ENCODE measurements around the gene SUV39H2.
"Not testable (repeated sequence)": the region's sequence is repeated elsewhere in the genome, so short reads cannot be mapped to it uniquely, and the experiment has no call there.

The SUV39H2 gene, protein sequence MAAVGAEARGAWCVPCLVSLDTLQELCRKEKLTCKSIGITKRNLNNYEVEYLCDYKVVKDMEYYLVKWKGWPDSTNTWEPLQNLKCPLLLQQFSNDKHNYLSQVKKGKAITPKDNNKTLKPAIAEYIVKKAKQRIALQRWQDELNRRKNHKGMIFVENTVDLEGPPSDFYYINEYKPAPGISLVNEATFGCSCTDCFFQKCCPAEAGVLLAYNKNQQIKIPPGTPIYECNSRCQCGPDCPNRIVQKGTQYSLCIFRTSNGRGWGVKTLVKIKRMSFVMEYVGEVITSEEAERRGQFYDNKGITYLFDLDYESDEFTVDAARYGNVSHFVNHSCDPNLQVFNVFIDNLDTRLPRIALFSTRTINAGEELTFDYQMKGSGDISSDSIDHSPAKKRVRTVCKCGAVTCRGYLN

GRCh38 chr10:14878266-14879123, at the start of gene SUV39H2:
Gene SUV39H2 (plus strand): TSS chr10:14878866. CDS start chr10:14878889, 23 bp downstream.
- DNase-seq, result peak; percentile 30

DNA sequence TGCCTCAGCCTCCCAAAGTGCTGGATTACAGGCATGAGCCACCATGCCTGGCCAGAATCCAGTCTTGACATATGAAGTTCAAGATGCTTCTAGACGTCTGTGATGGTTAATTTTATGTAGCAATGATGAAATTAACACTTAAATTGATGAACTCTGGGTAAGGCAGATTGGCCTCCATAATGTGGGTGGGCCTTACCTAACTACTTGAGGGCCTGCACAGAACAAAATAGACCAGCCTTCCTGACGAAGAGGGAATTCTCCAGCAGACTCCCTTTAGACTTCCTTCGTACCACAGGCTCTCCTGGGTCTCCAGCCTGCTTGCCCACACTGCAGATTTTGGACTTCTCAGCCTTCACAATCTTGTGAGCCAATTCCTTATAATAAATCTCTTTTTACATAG, 45.6 kb upstream of the SUV39H2 start:
- no peak for DNase-seq

GRCh38 chr10:14836208-14836607, 42.5 kb upstream of the SUV39H2 start:
- no peak for DNase-seq

GRCh38 chr10:14837003-14837756, 41.5 kb upstream of the SUV39H2 start:
- no peak for DNase-seq

- peak; percentile 90 for DNase-seq
Observed at GRCh38 chr10:14837757-14838581, 40.7 kb upstream of the SUV39H2 start, which contains the start of the genes CDNF, HSPA14 and MSANTD7. Gene CDNF (minus strand): TSS chr10:14838037. CDS start chr10:14837946, 91 bp downstream. Gene HSPA14 (plus strand): TSS chr10:14838306. CDS start chr10:14838403, 97 bp downstream. Gene MSANTD7 (plus strand): TSS chr10:14838306. CDS start chr10:14842285, 3,979 bp downstream.

GRCh38 chr10:14838582-14839304, 39.9 kb upstream of the SUV39H2 start:
- no peak for DNase-seq

GRCh38 chr10:14839305-14839695, 39.4 kb upstream of the SUV39H2 start:
- no peak for DNase-seq

DNA sequence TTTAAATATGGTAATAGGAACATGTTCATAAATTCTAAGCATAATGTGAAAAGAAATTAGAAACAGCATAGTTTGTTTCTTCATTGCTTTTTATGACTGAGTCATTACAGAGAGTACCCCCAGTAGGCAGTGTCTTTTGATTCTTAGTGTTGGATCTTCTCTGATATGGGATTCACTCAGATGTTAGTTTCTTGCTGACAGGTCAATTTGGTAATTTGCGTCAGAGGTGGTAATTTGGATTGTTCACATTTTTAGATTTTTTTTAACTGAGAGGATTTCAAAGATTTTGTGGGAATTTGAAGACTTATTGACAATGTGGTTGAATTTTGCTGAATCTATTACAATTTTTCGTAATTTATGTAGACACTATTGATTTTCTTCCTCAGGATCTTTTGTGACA, 38.5 kb upstream of the SUV39H2 start:
- no peak for DNase-seq

GRCh38 chr10:14843327-14843988, 35.2 kb upstream of the SUV39H2 start:
- DNase-seq, result no peak

DNA sequence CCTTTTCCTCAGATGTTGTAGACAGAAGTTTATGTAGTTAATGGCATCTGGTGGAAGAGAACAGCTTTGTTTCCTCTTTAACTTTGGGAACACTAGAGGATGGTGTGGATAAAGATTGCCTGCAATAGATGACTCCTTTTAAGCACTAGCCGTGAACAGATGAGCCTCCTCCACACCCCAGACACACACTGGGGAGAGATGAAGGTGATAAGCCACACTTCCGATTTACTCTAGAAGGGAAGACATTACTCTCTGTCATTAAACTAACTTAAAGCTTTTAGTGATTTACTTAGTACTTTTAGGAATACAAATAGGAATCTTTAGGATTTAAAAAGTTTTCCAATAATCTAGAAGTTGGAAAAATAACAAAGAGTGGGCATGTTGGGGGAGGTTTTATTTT, 33.7 kb upstream of the SUV39H2 start:
- no peak for DNase-seq

DNA sequence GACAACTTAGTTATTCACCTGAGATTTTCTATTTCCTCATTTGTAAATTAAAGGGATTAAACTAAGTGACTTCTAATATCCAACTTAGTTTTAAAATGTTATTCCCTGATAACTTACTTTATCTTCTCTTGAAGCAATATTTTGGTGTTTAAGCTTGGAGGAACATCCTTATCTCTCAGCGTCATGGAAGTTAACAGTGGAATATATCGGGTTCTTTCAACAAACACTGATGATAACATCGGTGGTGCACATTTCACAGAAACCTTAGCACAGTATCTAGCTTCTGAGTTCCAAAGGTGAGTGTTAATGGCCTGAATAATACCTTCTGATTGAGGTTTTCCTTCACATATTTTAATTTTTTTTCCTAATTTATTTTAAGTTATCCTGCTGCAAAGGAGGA, 26.4 kb upstream of the SUV39H2 start:
- no peak for DNase-seq

GRCh38 chr10:14855453-14855852, 23.2 kb upstream of the SUV39H2 start:
- no peak for DNase-seq

- no peak for DNase-seq
Observed at GRCh38 chr10:14858338-14858960, 20.2 kb upstream of the SUV39H2 start.

DNA sequence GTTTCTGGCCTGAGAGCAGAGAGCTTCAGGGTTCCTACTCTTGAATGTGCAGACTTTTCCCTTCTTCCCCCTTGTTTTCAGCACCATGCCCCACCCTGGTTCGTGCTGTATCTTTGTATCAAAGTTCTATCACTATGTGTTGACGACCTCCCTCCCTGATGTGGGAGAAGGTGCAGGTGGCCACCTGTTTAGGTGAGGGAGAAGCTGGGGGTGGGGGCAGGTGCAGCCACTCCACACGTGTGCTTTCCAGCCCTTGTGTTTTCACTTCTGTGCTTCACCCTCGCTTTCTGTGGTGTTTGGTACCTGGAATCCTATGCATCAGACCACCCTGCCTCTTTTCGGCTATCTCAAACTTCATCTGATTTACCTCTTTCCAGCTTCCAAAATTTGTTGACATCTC, 19.6 kb upstream of the SUV39H2 start:
- DNase-seq, result no peak

GRCh38 chr10:14859775-14860174, 18.9 kb upstream of the SUV39H2 start:
- DNase-seq, result no peak

DNA sequence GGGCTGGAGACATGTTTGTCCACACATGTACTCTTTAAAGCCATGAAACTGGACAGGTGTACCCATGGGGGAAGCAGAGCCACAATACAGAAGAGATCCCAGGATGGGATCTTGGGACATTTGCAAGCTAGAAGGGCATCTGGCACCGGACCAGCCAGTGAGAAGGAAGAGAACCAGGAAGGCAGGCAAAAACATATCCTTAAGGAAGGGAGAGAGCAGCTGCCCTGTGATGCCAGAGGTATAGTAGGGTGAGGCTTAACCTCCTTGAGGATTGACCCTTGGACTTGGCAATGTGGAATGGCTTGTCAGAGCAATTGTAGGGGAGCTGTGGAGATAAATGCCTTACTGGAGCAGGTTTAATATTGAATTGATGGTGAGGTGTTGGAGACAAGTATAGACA, 17.9 kb upstream of the SUV39H2 start:
- no peak for DNase-seq

GRCh38 chr10:14864466-14864865, 14.2 kb upstream of the SUV39H2 start:
- not testable (repeated sequence) for DNase-seq

- DNase-seq, result not testable (repeated sequence)
Observed at GRCh38 chr10:14864871-14865270, 13.8 kb upstream of the SUV39H2 start.

GRCh38 chr10:14873090-14873760, 5.4 kb upstream of the SUV39H2 start:
- no peak for DNase-seq

DNA sequence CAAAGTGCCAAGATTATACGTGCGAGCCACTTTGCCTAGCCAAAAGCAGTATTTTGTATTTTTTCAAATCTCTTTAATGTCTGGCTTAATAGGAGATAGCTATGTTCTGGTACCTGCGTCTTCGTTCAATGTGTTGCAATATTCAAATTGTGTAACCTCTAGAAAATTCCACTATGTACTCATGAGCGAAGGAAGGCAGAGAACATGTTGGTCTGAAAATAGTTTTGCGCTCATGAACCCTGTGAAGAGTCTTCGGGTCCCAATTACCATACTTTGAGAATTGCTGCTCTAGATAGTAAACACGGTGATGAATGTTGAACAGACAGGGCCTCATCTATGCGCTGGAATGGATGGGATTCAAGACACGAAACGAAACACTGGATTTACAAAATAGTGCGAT, 2.7 kb upstream of the SUV39H2 start:
- DNase-seq, result no peak

All from NCI-H2081 treated with DMSO at 0.1 percent for 48 hours (cell line).